Bronchial epithelial cell (primary cell): Measurements from ENCODE around the gene AMIGO2. TPM values are rescaled to one million over a fixed set of nuclear protein-coding genes. Genes with fewer than 3 reads are reported as not detected.

Experiments
- DNase-seq: peaks from one replicate; pipeline ENCODE4 v3.0.0-alpha.2; 2010; ENCODE audit warnings: low read depth
- FAIRE-seq: peaks from 2 replicates; lab custom pipeline; 2011; peaks lifted over from hg19 to GRCh38; lab: Jason Lieb, UNC
- H3K27me3 ChIP-seq: 2 replicates; pipeline ENCODE4 v1.5.1; 2011; ENCODE audit warnings: low read length; ENCODE audit not compliant: control insufficient read depth, insufficient read depth
- H3K36me3 ChIP-seq: 2 replicates; pipeline ENCODE4 v1.5.1; 2011; ENCODE audit warnings: low read length; ENCODE audit not compliant: control insufficient read depth, insufficient read depth
- H3K4me3 ChIP-seq: 2 replicates; pipeline ENCODE4 v1.5.1; 2011; ENCODE audit warnings: mild to moderate bottlenecking, low read depth, low read length, control low read depth
- total RNA-seq: library from RNA; depleted of rRNA; stranded (reverse); fragments of >200 nt; gene quantifications from 2 replicates; pipeline ENCODE4 v1.2.1, GENCODE V29; 2014
- TF ChIP-seq, protein P1 (sequence below): IDR thresholded peaks from 2 replicates; pipeline ENCODE4 v1.5.1; 2011; ENCODE audit warnings: mild to moderate bottlenecking, moderate library complexity, low read length, control low read depth, inconsistent platforms; ENCODE audit not compliant: insufficient read depth, severe bottlenecking

AMIGO2 gene
- total RNA-seq, 1 donor from 2014 or later: 61.1 TPM

DNA sequence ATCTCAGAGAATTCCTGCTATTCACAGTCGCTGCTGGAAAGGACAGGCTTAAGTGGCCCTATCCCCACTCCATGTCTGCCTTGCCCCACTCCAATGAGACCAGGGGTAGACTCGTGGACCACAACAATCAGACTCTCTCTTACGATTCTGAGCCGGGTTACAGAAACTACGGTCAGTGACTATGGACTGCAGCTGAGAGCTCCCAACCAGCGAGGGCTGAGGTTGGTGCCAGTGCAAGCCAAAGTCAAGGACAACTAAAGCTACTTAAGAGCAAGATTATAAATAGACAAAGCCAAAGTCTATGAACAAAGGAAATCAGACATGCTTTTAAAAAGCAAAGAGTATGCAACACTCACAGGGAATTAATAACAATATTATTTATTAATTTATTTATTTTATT, 18.3 kb upstream of the AMIGO2 start:
- Histone ChIP-seq H3K27me3 (no peaks in the 10 kb centered on the region), H3K4me3 (no peak overlapping the region), H3K36me3 (no peaks in the 10 kb centered on the region)
- DNase-seq (no peak), FAIRE-seq (no peak)
- TF ChIP-seq, protein P1, sequence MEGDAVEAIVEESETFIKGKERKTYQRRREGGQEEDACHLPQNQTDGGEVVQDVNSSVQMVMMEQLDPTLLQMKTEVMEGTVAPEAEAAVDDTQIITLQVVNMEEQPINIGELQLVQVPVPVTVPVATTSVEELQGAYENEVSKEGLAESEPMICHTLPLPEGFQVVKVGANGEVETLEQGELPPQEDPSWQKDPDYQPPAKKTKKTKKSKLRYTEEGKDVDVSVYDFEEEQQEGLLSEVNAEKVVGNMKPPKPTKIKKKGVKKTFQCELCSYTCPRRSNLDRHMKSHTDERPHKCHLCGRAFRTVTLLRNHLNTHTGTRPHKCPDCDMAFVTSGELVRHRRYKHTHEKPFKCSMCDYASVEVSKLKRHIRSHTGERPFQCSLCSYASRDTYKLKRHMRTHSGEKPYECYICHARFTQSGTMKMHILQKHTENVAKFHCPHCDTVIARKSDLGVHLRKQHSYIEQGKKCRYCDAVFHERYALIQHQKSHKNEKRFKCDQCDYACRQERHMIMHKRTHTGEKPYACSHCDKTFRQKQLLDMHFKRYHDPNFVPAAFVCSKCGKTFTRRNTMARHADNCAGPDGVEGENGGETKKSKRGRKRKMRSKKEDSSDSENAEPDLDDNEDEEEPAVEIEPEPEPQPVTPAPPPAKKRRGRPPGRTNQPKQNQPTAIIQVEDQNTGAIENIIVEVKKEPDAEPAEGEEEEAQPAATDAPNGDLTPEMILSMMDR: no peak

DNA sequence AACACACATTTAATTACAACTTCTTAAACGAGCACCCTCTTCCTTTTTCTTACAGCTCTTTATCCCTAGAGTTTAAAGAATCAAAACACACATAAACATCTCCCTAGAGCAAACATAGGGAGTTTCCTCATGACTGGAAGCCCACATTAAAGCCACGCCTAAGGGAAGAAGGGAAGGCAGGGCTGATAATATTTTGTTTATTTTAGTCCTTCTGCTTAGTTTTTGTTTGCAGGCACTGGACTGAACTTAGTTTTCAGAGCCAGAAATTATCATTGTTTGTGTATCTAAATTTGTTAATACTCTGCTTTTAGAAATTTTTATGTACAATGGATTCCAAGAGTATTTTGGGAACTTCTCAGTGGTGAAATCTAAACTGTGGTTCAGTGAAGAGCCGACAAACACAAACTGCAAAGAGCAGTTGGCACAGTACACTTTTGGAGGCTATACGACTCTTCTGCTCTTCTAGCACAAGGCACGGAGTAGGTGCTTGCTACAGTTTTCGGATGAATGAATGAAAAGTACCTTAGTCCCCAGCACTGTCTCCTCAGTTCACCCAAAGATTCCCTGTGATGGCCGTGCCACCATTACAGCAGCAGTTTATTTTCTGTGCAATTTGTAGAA, 17.6 kb upstream of the AMIGO2 start:
- Histone ChIP-seq H3K4me3 (no peak overlapping the region), H3K36me3 (no peaks in the 10 kb centered on the region), H3K27me3 (no peaks in the 10 kb centered on the region)
- DNase-seq (peak; percentile 63), FAIRE-seq (no peak)
- TF ChIP-seq, protein P1: no peak

DNA sequence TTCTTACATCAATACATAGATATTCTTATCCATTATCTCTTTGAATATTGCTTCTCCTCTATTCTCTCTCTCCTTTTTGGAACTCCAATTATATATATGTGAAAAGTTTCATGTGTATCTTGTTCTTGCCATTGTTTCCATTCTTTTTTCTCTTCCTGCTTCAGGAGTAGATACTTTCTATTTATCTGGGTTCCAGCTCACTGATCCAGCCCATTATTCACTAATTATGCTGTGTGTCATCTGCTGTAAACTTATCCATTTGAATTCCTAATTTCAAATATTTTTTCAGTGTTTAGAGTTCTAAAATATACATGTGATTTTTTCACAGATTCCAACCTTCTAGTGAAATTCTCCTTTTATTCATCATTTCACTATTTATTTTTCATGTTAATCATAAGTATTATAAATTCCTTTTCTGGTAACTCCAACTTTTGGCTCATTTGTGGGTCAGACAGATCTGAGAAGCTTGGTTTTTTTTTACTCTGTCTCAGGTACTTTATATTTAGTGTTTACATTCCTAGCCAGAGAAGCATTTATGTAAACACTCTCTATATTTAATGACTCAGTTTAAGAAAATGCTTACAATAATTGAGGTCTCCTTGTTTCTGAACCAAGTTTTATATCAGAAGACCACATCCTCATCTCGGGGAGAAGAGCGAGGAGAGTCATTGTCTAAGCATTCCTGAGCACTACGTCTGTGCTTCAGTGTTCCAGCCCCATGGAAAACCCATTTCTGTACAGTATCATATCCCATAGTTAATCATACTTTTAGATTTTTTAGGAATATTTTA, 15.9 kb upstream of the AMIGO2 start:
- FAIRE-seq: no peak

DNA sequence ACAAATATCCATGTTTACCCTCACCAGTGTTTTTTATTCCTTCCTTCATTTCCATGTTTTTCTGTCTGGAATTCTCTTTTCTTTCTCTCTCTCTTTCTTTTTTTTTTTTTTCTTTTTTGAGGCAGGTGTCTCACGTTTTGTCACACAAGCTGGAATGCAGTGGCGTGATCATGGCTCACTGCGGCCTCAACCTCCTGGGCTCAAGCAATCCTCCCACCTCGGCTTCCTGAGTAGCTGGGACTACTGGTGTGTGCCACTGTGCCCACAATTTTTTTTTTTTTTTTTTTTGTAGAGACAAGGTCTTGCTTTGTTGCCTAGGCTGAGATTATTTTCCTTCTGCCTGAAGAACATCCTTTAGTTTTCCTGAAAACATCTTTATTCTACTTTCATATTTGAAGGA, 15.0 kb upstream of the AMIGO2 start:
- Histone ChIP-seq H3K4me3 (no peak overlapping the region), H3K36me3 (no peaks in the 10 kb centered on the region), H3K27me3 (no peaks in the 10 kb centered on the region)
- TF ChIP-seq, protein P1: no peak
- no peak for FAIRE-seq
- peak; percentile 66 for DNase-seq

More for the DNA sequence above, 15.9 kb upstream of the AMIGO2 start:
- H3K4me3 ChIP-seq: no peak overlapping the region
- H3K27me3 ChIP-seq: no peaks in the 10 kb centered on the region
- TF ChIP-seq, protein P1: no peak
- no peaks in the 10 kb centered on the region for H3K36me3 ChIP-seq
- peak; percentile 92 for DNase-seq

DNA sequence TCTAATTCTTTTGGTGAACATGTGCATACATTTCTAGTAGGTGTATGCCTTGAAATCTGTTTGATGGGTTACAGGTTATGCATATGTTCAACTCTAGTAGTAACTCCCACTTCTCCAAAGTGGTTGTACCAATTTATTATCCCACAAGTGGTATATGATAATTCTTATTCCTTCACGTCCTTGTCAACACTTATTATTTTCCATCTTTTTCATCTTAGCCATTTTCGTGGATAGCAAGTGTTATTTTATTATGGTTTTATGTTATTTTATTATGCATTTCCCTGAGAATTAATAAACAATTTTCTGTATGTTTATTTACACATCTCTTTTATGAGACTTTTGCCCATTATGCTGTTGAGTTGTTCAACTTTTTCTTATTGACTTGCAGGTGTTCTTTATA, 11.2 kb upstream of the AMIGO2 start:
- H3K27me3 ChIP-seq: no peaks in the 10 kb centered on the region
- H3K36me3 ChIP-seq: no peaks in the 10 kb centered on the region
- no peak for FAIRE-seq
- no peak overlapping the region for H3K4me3 ChIP-seq
- no peak for DNase-seq
- TF ChIP-seq, protein P1: no peak
